SU-DHL-6 (cell line): ENCODE data around the gene MTMR12.

Experiments
- CTCF ChIP-seq: fragments of 200-600 bp; sonication (generic); IDR thresholded peaks from one replicate; pipeline ENCODE4 v1.5.1; 2017; ENCODE audit warnings: antibody characterized with exemption, mild to moderate bottlenecking, low read length, moderate library complexity; ENCODE audit not compliant: insufficient read depth, poor library complexity, severe bottlenecking
- EZH2phosphoT487 ChIP-seq: fragments of 200-600 bp; sonication (generic), shearing (Covaris generic); conservative IDR thresholded peaks from 2 replicates; pipeline ENCODE4 v1.6.1; 2018; ENCODE audit warnings: mild to moderate bottlenecking, antibody characterized with exemption, low read length, moderate library complexity, mixed read lengths

- no peak for TF ChIP-seq CTCF
- TF ChIP-seq EZH2phosphoT487 = no peak
Measured at GRCh38 chr5:32360906-32361305, 48.2 kb upstream of the MTMR12 start.
